BE2C (cell line): ENCODE results near the gene MYRFL.
"Not testable (repeated sequence)": the region's sequence is repeated elsewhere in the genome, so short reads cannot be mapped to it uniquely, and the experiment has no call there.

ENCODE experiments used
- DNase-seq: peaks from one replicate; pipeline ENCODE4 v3.0.0-alpha.2; 2020
- H3K27me3 ChIP-seq: fragments of 250-450 bp; sonication (Bioruptor Pico); 2 replicates; pipeline ENCODE4 v1.5.1; 2020; ENCODE audit warnings: mild to moderate bottlenecking
- H3K36me3 ChIP-seq: fragments of 250-450 bp; sonication (Bioruptor Pico); 2 replicates; pipeline ENCODE4 v1.5.1; 2020; ENCODE audit warnings: mild to moderate bottlenecking
- H3K4me1 ChIP-seq: fragments of 250-450 bp; sonication (Bioruptor Pico); 2 replicates; pipeline ENCODE4 v1.5.1; 2020
- H3K4me3 ChIP-seq: 2 replicates; pipeline ENCODE4 v1.5.1; 2011; ENCODE audit warnings: low read depth, low read length
- H3K9me3 ChIP-seq: fragments of 250-450 bp; sonication (Bioruptor Pico); 2 replicates; pipeline ENCODE4 v1.5.1; 2020
- CTCF ChIP-seq: IDR thresholded peaks from 2 replicates; pipeline ENCODE4 v1.5.1; 2012; ENCODE audit warnings: mild to moderate bottlenecking, low read depth, low read length

Gene MYRFL

GRCh38 chr12:69844836-69845235 is 19.8 kb downstream of the MYRFL start:
- H3K36me3 ChIP-seq, result no peaks in the 10 kb centered on the region
- H3K4me1 ChIP-seq, result no peaks in the 10 kb centered on the region
- peaks cover 9% of the 10 kb centered on the region for H3K27me3 ChIP-seq
- no peak for DNase-seq
- no peaks in the 10 kb centered on the region for H3K9me3 ChIP-seq
- no peak overlapping the region for H3K4me3 ChIP-seq
- no peak for TF ChIP-seq CTCF

GRCh38 chr12:69846976-69847375 is 21.9 kb downstream of the MYRFL start:
- Histone ChIP-seq H3K4me1 (no peaks in the 10 kb centered on the region), H3K36me3 (no peaks in the 10 kb centered on the region), H3K9me3 (no peaks in the 10 kb centered on the region), H3K4me3 (no peak overlapping the region), H3K27me3 (peaks cover under 1% of the 10 kb centered on the region)
- no peak for TF ChIP-seq CTCF
- DNase-seq, result no peak

- H3K4me3 ChIP-seq, result no peak overlapping the region
- TF ChIP-seq CTCF, result no peak
- H3K4me1 ChIP-seq, result no peaks in the 10 kb centered on the region
- no peaks in the 10 kb centered on the region; the same call in 1 of the 2 replicates for H3K27me3 ChIP-seq
- DNase-seq, result no peak
- no peaks in the 10 kb centered on the region for H3K9me3 ChIP-seq
- H3K36me3 ChIP-seq, result no peaks in the 10 kb centered on the region
These were observed 26.9 kb downstream of the MYRFL start for GRCh38 chr12:69851976-69852375.

- not testable (repeated sequence) for H3K4me3 ChIP-seq, H3K27me3 ChIP-seq, DNase-seq, H3K36me3 ChIP-seq, H3K4me1 ChIP-seq, H3K9me3 ChIP-seq
These were observed 28.3 kb downstream of the MYRFL start for GRCh38 chr12:69853176-69853961.

GRCh38 chr12:69866698-69867097 is 41.7 kb downstream of the MYRFL start:
- no peaks in the 10 kb centered on the region for H3K4me1 ChIP-seq
- no peak overlapping the region for H3K4me3 ChIP-seq
- no peaks in the 10 kb centered on the region; the same call in 1 of the 2 replicates for H3K27me3 ChIP-seq
- no peaks in the 10 kb centered on the region for H3K36me3 ChIP-seq
- DNase-seq, result no peak
- H3K9me3 ChIP-seq, result no peaks in the 10 kb centered on the region
- TF ChIP-seq CTCF, result no peak

GRCh38 chr12:69868695-69869094 is 43.7 kb downstream of the MYRFL start:
- Histone ChIP-seq H3K4me1 (no peaks in the 10 kb centered on the region), H3K27me3 (no peaks in the 10 kb centered on the region; the same call in 1 of the 2 replicates), H3K9me3 (no peaks in the 10 kb centered on the region), H3K36me3 (no peaks in the 10 kb centered on the region), H3K4me3 (no peak overlapping the region)
- TF ChIP-seq CTCF, result no peak
- DNase-seq, result no peak
